ENCODE results near the gene LONRF2.
"Not testable (repeated sequence)": the region's sequence is repeated elsewhere in the genome, so short reads cannot be mapped to it uniquely, and the experiment has no call there.

LONRF2 gene

DNA sequence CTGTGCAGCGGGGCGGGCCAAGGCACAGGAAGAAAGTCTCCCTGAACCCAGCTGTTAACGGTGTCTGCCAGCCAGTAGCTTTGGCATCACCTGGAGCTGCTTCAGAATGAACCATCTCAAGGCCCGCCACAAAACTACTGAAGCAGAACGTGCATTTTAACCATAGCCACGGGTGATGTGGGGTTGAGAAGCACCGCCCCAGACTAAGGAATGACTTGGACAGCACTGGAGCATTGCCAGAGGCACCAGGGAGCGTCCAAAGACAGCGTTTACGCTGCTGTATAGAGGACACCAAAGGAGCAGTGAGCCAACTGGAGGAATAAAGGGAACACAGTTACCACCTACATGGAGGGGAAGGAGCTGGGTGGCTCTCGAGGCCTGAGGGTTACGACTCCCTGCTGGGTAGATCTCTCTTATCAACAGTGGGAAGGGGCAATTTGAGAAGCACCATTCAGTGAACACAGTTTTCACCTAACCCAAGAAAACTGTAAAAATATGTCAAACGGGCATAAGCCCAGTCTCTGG, 28.4 kb upstream of the LONRF2 start:
- ChIA-PET POLR2A (no interaction called here), CTCF (interaction anchor here (0.6 to 1.0 kb wide), 3 partner anchors 10 to 1519 kb away, joined by 3 read pairs; no protein-coding TSS in a partner anchor)
- TF ChIP-seq FOXK2 (IDR thresholded peaks at IDR 0.05) (no peak), CTBP1 (IDR thresholded peaks at IDR 0.05; ENCODE audit: borderline replicate concordance) (no peak), LEF1 (IDR thresholded peaks at IDR 0.05; ENCODE audit: borderline replicate concordance) (no peak), TARDBP (IDR thresholded peaks at IDR 0.05) (no peak), FOXA1 (IDR thresholded peaks at IDR 0.05) (no peak), SP1 (IDR thresholded peaks at IDR 0.05) (no peak), NFRKB (IDR thresholded peaks at IDR 0.05) (no peak), ELF4 (IDR thresholded peaks at IDR 0.05) (no peak), L3MBTL2 (conservative IDR thresholded peaks at IDR 0.05) (no peak), ARNT (IDR thresholded peaks at IDR 0.05) (no peak), SUZ12 (IDR thresholded peaks at IDR 0.05) (no peak), BHLHE40 (IDR thresholded peaks at IDR 0.05; ENCODE audit: borderline replicate concordance) (no peak), HDGF (IDR thresholded peaks at IDR 0.05; ENCODE audit: borderline replicate concordance) (no peak), FOXM1 (IDR thresholded peaks at IDR 0.05; ENCODE audit: borderline replicate concordance) (no peak)
- TF ChIP-seq, protein P1, sequence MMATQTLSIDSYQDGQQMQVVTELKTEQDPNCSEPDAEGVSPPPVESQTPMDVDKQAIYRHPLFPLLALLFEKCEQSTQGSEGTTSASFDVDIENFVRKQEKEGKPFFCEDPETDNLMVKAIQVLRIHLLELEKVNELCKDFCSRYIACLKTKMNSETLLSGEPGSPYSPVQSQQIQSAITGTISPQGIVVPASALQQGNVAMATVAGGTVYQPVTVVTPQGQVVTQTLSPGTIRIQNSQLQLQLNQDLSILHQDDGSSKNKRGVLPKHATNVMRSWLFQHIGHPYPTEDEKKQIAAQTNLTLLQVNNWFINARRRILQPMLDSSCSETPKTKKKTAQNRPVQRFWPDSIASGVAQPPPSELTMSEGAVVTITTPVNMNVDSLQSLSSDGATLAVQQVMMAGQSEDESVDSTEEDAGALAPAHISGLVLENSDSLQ (IDR thresholded peaks at IDR 0.05) = no peak
- no peak for DNase-seq (ENCODE audit: extremely low spot score)

DNA sequence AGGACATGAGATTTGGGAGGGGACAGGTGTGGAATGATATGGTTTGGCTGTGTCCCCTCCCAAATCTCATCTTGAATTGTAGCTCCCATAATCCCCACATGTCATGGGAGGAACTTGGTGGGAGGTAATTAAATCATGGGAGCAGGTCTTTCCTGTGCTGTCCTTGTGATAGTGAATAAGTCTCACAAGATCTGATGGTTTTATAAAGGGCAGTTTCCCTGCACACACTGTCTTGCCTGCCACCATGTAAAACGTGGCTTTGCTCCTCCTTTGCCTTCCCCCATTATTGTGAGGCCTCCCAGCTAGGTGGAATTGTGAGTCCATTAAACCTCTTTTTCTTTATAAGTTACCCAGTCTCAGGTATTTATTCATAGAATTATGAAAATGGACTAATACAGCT, 22.8 kb upstream of the LONRF2 start:
- DNase-seq (ENCODE audit: extremely low spot score); CTCF ChIA-PET; POLR2A ChIA-PET: not testable (repeated sequence)

DNA sequence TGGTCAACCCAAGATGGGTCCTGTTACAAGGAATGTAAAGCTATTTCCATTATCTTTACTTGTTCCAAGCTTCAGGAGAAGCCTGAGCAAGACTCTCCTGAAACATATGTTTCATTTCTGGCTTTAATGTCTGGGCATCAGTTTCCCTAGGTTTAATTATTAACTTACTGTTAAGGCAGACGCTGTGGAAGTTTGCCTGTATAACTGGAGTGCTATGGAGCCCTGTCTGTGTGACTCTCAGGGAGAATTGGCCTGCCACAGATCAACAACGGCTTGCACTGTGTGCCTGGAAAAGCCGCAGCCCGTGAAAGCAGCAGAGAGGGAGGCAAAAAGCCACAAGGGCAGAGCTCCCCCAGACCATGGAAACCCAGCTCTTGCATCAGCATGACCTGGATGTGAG, 22.1 kb upstream of the LONRF2 start:
- no peak for DNase-seq (ENCODE audit: extremely low spot score)
- CTCF ChIA-PET = no interaction called here
- POLR2A ChIA-PET = no interaction called here
- no peak for TF ChIP-seq FOXA1 (IDR thresholded peaks at IDR 0.05)

DNA sequence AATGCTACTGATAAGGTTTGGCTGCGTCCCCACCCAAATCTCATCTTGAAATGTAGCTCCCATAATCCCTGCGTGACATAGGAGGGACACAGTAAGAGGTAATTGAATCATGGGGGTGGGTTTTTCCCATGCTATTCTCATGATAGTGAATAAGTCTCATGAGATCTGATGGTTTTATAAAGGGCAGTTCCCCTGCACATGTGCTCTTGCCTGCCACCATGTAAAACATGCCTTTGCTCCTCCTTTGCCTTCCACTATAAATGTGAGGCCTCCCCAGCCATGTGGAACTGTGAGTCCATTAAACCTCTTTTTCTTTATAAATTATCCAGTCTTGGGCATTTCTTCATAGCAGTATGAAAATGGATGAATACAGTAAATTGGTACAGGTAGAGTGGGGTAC, 20.2 kb upstream of the LONRF2 start:
- CTCF ChIA-PET; DNase-seq (ENCODE audit: extremely low spot score); POLR2A ChIA-PET: not testable (repeated sequence)

DNA sequence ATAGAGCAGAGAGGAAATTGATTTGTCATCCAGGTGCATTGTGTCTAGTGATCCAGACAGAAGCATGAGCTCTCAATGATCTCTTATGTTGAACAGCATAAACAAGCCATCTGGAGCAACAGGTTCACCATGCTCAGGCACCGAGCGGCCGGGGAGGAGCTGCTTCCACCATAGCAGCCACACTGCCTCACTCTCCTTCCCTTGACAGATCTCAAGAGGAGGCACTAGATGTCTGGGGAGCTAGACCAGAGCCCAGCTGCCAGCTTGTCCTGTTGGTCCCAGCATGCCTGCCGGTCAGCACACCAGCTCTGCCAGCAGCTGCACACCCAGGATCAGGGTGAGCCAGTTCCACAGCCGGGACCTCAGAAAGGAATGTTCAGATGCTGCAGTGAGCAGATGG, 17.5 kb upstream of the LONRF2 start:
- POLR2A ChIA-PET = no interaction called here
- TF ChIP-seq CTBP1 (IDR thresholded peaks at IDR 0.05; ENCODE audit: borderline replicate concordance) (no peak), LEF1 (IDR thresholded peaks at IDR 0.05; ENCODE audit: borderline replicate concordance) (no peak), ELF4 (IDR thresholded peaks at IDR 0.05) (no peak), FOXM1 (IDR thresholded peaks at IDR 0.05; ENCODE audit: borderline replicate concordance) (no peak), FOXA1 (IDR thresholded peaks at IDR 0.05) (no peak), BHLHE40 (IDR thresholded peaks at IDR 0.05; ENCODE audit: borderline replicate concordance) (no peak)
- DNase-seq (ENCODE audit: extremely low spot score) = no peak
- CTCF ChIA-PET = interaction anchor here (1.7 kb wide), 1 partner anchor 77 kb away, joined by 4 read pairs; no protein-coding TSS in a partner anchor

DNA sequence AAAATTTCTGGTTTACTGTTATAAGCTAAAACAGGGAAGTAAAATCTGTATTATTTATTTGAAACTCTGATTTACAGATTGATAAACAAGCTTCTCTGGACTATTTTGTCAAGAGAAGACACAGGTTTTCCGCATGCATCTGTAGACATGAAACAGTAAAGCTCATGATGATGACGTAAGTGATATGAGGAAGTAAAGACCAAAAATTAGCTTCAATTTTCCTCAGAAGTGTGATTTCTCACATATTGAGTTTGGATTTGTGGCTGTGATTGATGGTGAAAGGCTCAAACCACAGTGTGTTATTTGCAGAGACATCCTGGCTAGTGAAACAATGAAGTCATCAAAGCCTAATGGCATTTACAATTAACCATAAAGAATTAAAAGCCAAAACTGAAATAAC, 12.6 kb upstream of the LONRF2 start:
- TF ChIP-seq, protein P1 (IDR thresholded peaks at IDR 0.05) = no peak
- TF ChIP-seq L3MBTL2 (conservative IDR thresholded peaks at IDR 0.05) = no peak
- TF ChIP-seq SUZ12 (IDR thresholded peaks at IDR 0.05) = no peak
- no peak for TF ChIP-seq HDGF (IDR thresholded peaks at IDR 0.05; ENCODE audit: borderline replicate concordance)
- TF ChIP-seq SP1 (IDR thresholded peaks at IDR 0.05) = no peak
- TF ChIP-seq CTBP1 (IDR thresholded peaks at IDR 0.05; ENCODE audit: borderline replicate concordance) = no peak
- no peak for TF ChIP-seq ELF4 (IDR thresholded peaks at IDR 0.05)
- TF ChIP-seq TARDBP (IDR thresholded peaks at IDR 0.05) = no peak
- no peak for TF ChIP-seq ARNT (IDR thresholded peaks at IDR 0.05)
- no peak for TF ChIP-seq ZNF384 (IDR thresholded peaks at IDR 0.05)
- no peak for TF ChIP-seq NFRKB (IDR thresholded peaks at IDR 0.05)
- no peak for TF ChIP-seq BHLHE40 (IDR thresholded peaks at IDR 0.05; ENCODE audit: borderline replicate concordance)
- TF ChIP-seq FOXK2 (IDR thresholded peaks at IDR 0.05) = no peak
- no peak for TF ChIP-seq FOXA1 (IDR thresholded peaks at IDR 0.05)
- TF ChIP-seq LEF1 (IDR thresholded peaks at IDR 0.05; ENCODE audit: borderline replicate concordance) = no peak
- ChIA-PET POLR2A (no interaction called here), CTCF (interaction anchor here (0.7 kb wide), 1 partner anchor 1390 kb away, joined by 3 read pairs; no protein-coding TSS in a partner anchor)
- DNase-seq (ENCODE audit: extremely low spot score) = no peak

DNA sequence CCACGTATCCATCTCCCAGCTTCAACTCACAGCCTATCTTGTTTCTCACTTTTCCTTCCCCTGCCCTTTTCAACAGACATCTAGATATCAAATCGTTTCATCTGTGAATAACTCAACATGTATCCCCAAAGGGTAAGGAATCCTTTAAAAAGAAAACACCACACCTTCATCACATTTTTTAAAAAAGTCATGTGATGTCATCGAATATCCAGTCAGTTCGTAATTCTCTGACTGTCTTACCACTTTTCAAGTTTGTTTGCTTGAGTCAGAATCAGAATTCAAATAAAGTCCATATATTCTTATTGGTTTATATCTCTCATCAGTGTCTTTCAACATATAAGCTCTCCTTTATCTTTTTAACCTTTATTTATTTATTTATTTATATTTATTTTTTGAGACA, 5.4 kb upstream of the LONRF2 start:
- no peak for DNase-seq (ENCODE audit: extremely low spot score)
- ChIA-PET CTCF (no interaction called here), POLR2A (no interaction called here)
- TF ChIP-seq LEF1 (IDR thresholded peaks at IDR 0.05; ENCODE audit: borderline replicate concordance) = no peak
- TF ChIP-seq FOXA1 (IDR thresholded peaks at IDR 0.05) = no peak

DNA sequence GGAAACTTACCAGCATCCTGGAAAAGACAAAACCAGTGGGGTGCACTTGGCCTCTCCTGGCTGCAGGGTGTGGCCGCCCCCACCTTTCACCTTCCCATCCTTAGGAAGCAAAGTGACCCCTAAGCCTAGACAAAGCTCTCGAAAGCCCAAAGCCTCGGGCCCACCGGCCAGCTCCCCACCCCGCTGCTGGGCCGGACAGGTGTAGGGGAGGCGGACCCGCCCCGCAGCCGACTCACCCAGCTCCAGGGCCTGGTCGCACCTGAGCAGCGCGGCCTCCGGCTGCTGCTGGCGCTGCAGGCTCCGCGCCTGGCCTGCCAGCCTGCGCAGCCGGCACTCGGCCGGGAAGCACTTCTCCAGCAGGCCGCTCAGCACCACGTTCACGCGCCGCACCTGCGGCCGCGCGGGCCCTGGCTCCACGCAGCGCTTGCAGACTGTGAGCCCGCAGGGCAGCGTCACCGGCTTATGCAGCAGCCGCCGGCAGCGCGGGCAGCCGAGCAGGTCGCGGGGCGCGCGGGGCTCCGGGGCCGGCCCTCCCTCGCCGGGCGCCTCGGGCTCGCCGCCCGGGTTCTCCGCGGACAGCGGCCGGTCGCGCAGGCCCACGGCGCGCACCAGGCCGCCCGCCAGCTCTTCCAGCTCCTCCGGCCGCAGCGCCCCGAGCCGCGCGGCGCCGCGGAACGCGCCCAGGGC, 979 bp downstream of the LONRF2 start:
- TF ChIP-seq, protein P1 (IDR thresholded peaks at IDR 0.05) = no peak
- TF ChIP-seq CTBP1 (IDR thresholded peaks at IDR 0.05; ENCODE audit: borderline replicate concordance) (no peak), HDGF (IDR thresholded peaks at IDR 0.05; ENCODE audit: borderline replicate concordance) (no peak), FOXM1 (IDR thresholded peaks at IDR 0.05; ENCODE audit: borderline replicate concordance) (no peak), LEF1 (IDR thresholded peaks at IDR 0.05; ENCODE audit: borderline replicate concordance) (no peak), NFRKB (IDR thresholded peaks at IDR 0.05) (no peak), L3MBTL2 (conservative IDR thresholded peaks at IDR 0.05) (no peak), SP1 (IDR thresholded peaks at IDR 0.05) (no peak), ELF4 (IDR thresholded peaks at IDR 0.05) (no peak), SUZ12 (IDR thresholded peaks at IDR 0.05) (no peak), FOXK2 (IDR thresholded peaks at IDR 0.05) (no peak), ZNF384 (IDR thresholded peaks at IDR 0.05) (no peak), BHLHE40 (IDR thresholded peaks at IDR 0.05; ENCODE audit: borderline replicate concordance) (no peak)
- ChIA-PET CTCF (interaction anchor here (0.5 to 2.2 kb wide), 3 partner anchors 59 to 912 kb away, joined by 3 to 8 read pairs (median 6); no protein-coding TSS in a partner anchor), POLR2A (interaction anchor here (0.9 to 3.0 kb wide), 5 partner anchors 21 to 984 kb away, joined by 3 to 16 read pairs (median 3); no protein-coding TSS in a partner anchor)
- DNase-seq (ENCODE audit: extremely low spot score) = peak; percentile 71

All from HEK293T (cell line).